ENCODE results near the gene SIRPB2. TPM values are rescaled to one million over a fixed set of nuclear protein-coding genes. Genes with fewer than 3 reads are reported as not detected.
A peak's percentile ranks its signal among the peaks of the same experiment; 100 is the strongest.

The SIRPB2 gene
- total RNA-seq, 3 donors from 2014 or later = 0.87 to 5.4 (median 3.4) TPM

- no peak for ATAC-seq
- no peaks in the 10 kb centered on the region for H3K4me1 ChIP-seq (ENCODE audit: low read depth)
- intact Hi-C loops (cut with DNase I, micrococcal nuclease) = no loop called here
- no peak for DNase-seq
- no peak overlapping the region for H3K4me3 ChIP-seq
- no peak for TF ChIP-seq CTCF (IDR thresholded peaks at IDR 0.05)
- no peaks in the 10 kb centered on the region for H3K36me3 ChIP-seq (ENCODE audit: low read depth)
- no peaks in the 10 kb centered on the region for H3K9me3 ChIP-seq
Measured at GRCh38 chr20:1490643-1491195, 501 bp downstream of the SIRPB2 start.

- Histone ChIP-seq H3K4me3 (no peak overlapping the region), H3K36me3 (ENCODE audit: low read depth) (no peaks in the 10 kb centered on the region), H3K9me3 (no peaks in the 10 kb centered on the region), H3K4me1 (ENCODE audit: low read depth) (no peaks in the 10 kb centered on the region)
- TF ChIP-seq CTCF (IDR thresholded peaks at IDR 0.05) = no peak
- intact Hi-C loops (cut with DNase I, micrococcal nuclease) = no loop called here
- peak; percentile 40 for ATAC-seq
- DNase-seq = no peak
Measured at GRCh38 chr20:1489764-1490436, 1.3 kb downstream of the SIRPB2 start.

GRCh38 chr20:1489325-1489724 lies 1.9 kb downstream of the SIRPB2 start:
- intact Hi-C loops (cut with DNase I, micrococcal nuclease) = no loop called here
- Histone ChIP-seq H3K4me3 (no peak overlapping the region), H3K9me3 (no peaks in the 10 kb centered on the region), H3K4me1 (ENCODE audit: low read depth) (no peaks in the 10 kb centered on the region), H3K36me3 (ENCODE audit: low read depth) (no peaks in the 10 kb centered on the region)
- DNase-seq = no peak
- no peak for TF ChIP-seq CTCF (IDR thresholded peaks at IDR 0.05)
- peak; percentile 10 for ATAC-seq

GRCh38 chr20:1486566-1486965 lies 4.7 kb downstream of the SIRPB2 start:
- TF ChIP-seq CTCF (IDR thresholded peaks at IDR 0.05) = no peak
- no peak overlapping the region for H3K4me3 ChIP-seq
- H3K9me3 ChIP-seq = no peaks in the 10 kb centered on the region
- H3K4me1 ChIP-seq (ENCODE audit: low read depth) = no peaks in the 10 kb centered on the region
- ATAC-seq (no peak), DNase-seq (no peak)
- intact Hi-C loops (cut with DNase I, micrococcal nuclease) = no loop called here
- H3K36me3 ChIP-seq (ENCODE audit: low read depth) = no peaks in the 10 kb centered on the region

- intact Hi-C loops (cut with DNase I, micrococcal nuclease) = no loop called here
- Histone ChIP-seq H3K36me3 (ENCODE audit: low read depth) (no peaks in the 10 kb centered on the region), H3K4me3 (no peak overlapping the region), H3K9me3 (no peaks in the 10 kb centered on the region), H3K4me1 (ENCODE audit: low read depth) (no peaks in the 10 kb centered on the region)
- TF ChIP-seq CTCF (IDR thresholded peaks at IDR 0.05) = no peak
- ATAC-seq (no peak), DNase-seq (no peak)
Measured at GRCh38 chr20:1484438-1485116, 6.6 kb downstream of the SIRPB2 start.

Measured in mucosa of descending colon (tissue), 3 donors.